Mesenchymal stem cell (in vitro differentiated cells and primary cell): ENCODE data around the gene CCDC200.
"Not testable (repeated sequence)": the region's sequence is repeated elsewhere in the genome, so short reads cannot be mapped to it uniquely, and the experiment has no call there.

Source experiments
- DNase-seq: peaks from one replicate; pipeline ENCODE4 v3.0.0-alpha.2; 2013
- H2AFZ ChIP-seq: one replicate; pipeline ENCODE4 v1.6.1; 2013; ENCODE audit warnings: low read depth, mild to moderate bottlenecking, control low read depth, inconsistent platforms, low read length, moderate library complexity
- H2AK5ac ChIP-seq: 2 replicates; pipeline ENCODE4 v1.6.1; 2013; ENCODE audit warnings: low read length, moderate library complexity, mild to moderate bottlenecking, inconsistent platforms; ENCODE audit not compliant: severe bottlenecking
- H2BK120ac ChIP-seq: one replicate; pipeline ENCODE4 v1.6.1; 2013; ENCODE audit warnings: low read depth, mild to moderate bottlenecking, inconsistent platforms, low read length, moderate library complexity
- H2BK12ac ChIP-seq, 2 experiments: one replicate each; pipeline ENCODE4 v1.6.1; 2013; ENCODE audit warnings: inconsistent platforms in 2 of 2, low read length in 2 of 2, mild to moderate bottlenecking in 2 of 2, moderate library complexity in 2 of 2, control low read depth in 1 of 2
- H2BK15ac ChIP-seq: one replicate; pipeline ENCODE4 v1.6.1; 2013; ENCODE audit warnings: mild to moderate bottlenecking, low read depth, inconsistent platforms; ENCODE audit not compliant: poor library complexity, severe bottlenecking
- H2BK5ac ChIP-seq: 2 replicates; pipeline ENCODE4 v1.6.1; 2013; ENCODE audit warnings: low read depth, mild to moderate bottlenecking, low read length, control low read depth, inconsistent platforms; ENCODE audit not compliant: poor library complexity, severe bottlenecking
- H3K14ac ChIP-seq, 2 experiments: one replicate each; pipeline ENCODE4 v1.6.1; 2013; ENCODE audit warnings: inconsistent platforms in 2 of 2, low read length in 2 of 2, control low read depth in 1 of 2, mild to moderate bottlenecking in 1 of 2, moderate library complexity in 1 of 2
- H3K18ac ChIP-seq, 2 experiments: one replicate each; pipeline ENCODE4 v1.6.1; 2013; ENCODE audit warnings: inconsistent platforms in 2 of 2, low read length in 2 of 2, control low read depth in 1 of 2, low read depth in 1 of 2, mild to moderate bottlenecking in 1 of 2
- H3K23ac ChIP-seq, 2 experiments: one replicate each; pipeline ENCODE4 v1.6.1; 2013; ENCODE audit warnings: inconsistent platforms in 2 of 2, low read length in 2 of 2, mild to moderate bottlenecking in 2 of 2, moderate library complexity in 2 of 2, control low read depth in 1 of 2
- H3K27ac ChIP-seq: 2 replicates; pipeline ENCODE4 v1.5.1; 2013; ENCODE audit warnings: mild to moderate bottlenecking, moderate library complexity, low read length, control low read depth, inconsistent platforms; ENCODE audit not compliant: poor library complexity, severe bottlenecking
- H3K27me3 ChIP-seq, 2 experiments: 2 replicates each; pipeline versions ENCODE4 v1.6.1 to v1.7.0; 2013; ENCODE audit warnings: low read length in 2 of 2, mild to moderate bottlenecking in 2 of 2, moderate library complexity in 2 of 2, control low read depth in 1 of 2, inconsistent platforms in 1 of 2; ENCODE audit not compliant: control insufficient read depth in 1 of 2, insufficient read depth in 1 of 2
- H3K36me3 ChIP-seq, 2 experiments: 2 replicates each; pipeline versions ENCODE4 v1.6.1 to v1.7.0; 2013; ENCODE audit warnings: low read length in 2 of 2, control low read depth in 1 of 2, inconsistent platforms in 1 of 2, low read depth in 1 of 2, mild to moderate bottlenecking in 1 of 2; ENCODE audit not compliant: insufficient read depth in 2 of 2, control insufficient read depth in 1 of 2
- H3K4ac ChIP-seq, 2 experiments: one replicate each; pipeline ENCODE4 v1.6.1; 2013; ENCODE audit warnings: inconsistent platforms in 2 of 2, low read length in 2 of 2, mild to moderate bottlenecking in 2 of 2, moderate library complexity in 2 of 2, control low read depth in 1 of 2, low read depth in 1 of 2
- H3K4me1 ChIP-seq: 2 replicates; pipeline ENCODE4 v1.6.1; 2013; ENCODE audit warnings: low read depth, low read length, control low read depth; ENCODE audit not compliant: control insufficient read depth, insufficient read depth
- H3K4me2 ChIP-seq: 2 replicates; pipeline ENCODE4 v1.6.1; 2013; ENCODE audit warnings: low read length, mild to moderate bottlenecking, inconsistent platforms; ENCODE audit not compliant: poor library complexity, severe bottlenecking
- H3K4me3 ChIP-seq, 2 experiments: 2 replicates each; pipeline versions ENCODE4 v1.5.1 to v1.7.0; 2013; ENCODE audit warnings: low read length in 2 of 2, mild to moderate bottlenecking in 2 of 2, control low read depth in 1 of 2, low read depth in 1 of 2; ENCODE audit not compliant: insufficient read depth in 1 of 2
- H3K79me1 ChIP-seq: replicated peaks from 2 replicates; pipeline ENCODE4 v1.6.1; 2013; ENCODE audit warnings: mild to moderate bottlenecking, control low read depth, low read length, inconsistent platforms; ENCODE audit not compliant: poor library complexity, severe bottlenecking
- H3K9ac ChIP-seq: 2 replicates; pipeline ENCODE4 v1.7.0; 2013; ENCODE audit warnings: mild to moderate bottlenecking, low read length, moderate library complexity
- H3K9me3 ChIP-seq: 2 replicates; pipeline ENCODE4 v1.7.0; 2013; ENCODE audit warnings: mild to moderate bottlenecking, low read length; ENCODE audit not compliant: control insufficient read depth
- H4K8ac ChIP-seq: one replicate; pipeline ENCODE4 v1.6.1; 2013; ENCODE audit warnings: inconsistent platforms, mild to moderate bottlenecking, low read length, moderate library complexity
- H4K91ac ChIP-seq: one replicate; pipeline ENCODE4 v1.6.1; 2013; ENCODE audit warnings: mild to moderate bottlenecking, low read length, inconsistent platforms
- WGBS: methylation state at CpG from one replicate; pipeline ENCODE4 v1.1.7; 2013; ENCODE audit warnings: mixed read lengths; 5-methylcytosine and 5-hydroxymethylcytosine counted together

CCDC200 gene

GRCh38 chr17:43199633-43200032 lies 28.8 kb downstream of the CCDC200 start:
- Histone ChIP-seq H3K4ac (no peak overlapping the region), H2BK15ac (no peak overlapping the region), H3K27ac (no peak overlapping the region), H4K8ac (no peak overlapping the region), H2AFZ (no peak overlapping the region), H3K9ac (no peak overlapping the region), H3K9me3 (no peaks in the 10 kb centered on the region), H3K4me3 (no peak overlapping the region), H4K91ac (no peak overlapping the region), H2BK12ac (no peak overlapping the region), H3K4me1 (no peaks in the 10 kb centered on the region), H3K18ac (no peak overlapping the region), H3K36me3 (peaks cover 64 to 97% of the 10 kb centered on the region in 2 experiments), H3K14ac (no peak overlapping the region), H3K79me1 (peaks cover 5% of the 10 kb centered on the region), H2AK5ac (no peak overlapping the region), H3K23ac (no peak overlapping the region), H3K4me2 (no peak overlapping the region), H3K27me3 (no peaks in the 10 kb centered on the region), H2BK5ac (no peak overlapping the region), H2BK120ac (no peak overlapping the region)
- no CpG with 5 or more reads among the region's 2 CpGs for WGBS
- DNase-seq: no peak

GRCh38 chr17:43193251-43193650 lies 35.2 kb downstream of the CCDC200 start:
- Histone ChIP-seq H3K4ac (no peak overlapping the region), H3K27me3 (no peaks in the 10 kb centered on the region), H2AFZ (no peak overlapping the region), H3K18ac (no peak overlapping the region), H2BK12ac (no peak overlapping the region), H2BK120ac (no peak overlapping the region), H3K9me3 (no peaks in the 10 kb centered on the region), H2BK5ac (no peak overlapping the region), H3K4me3 (no peak overlapping the region), H3K79me1 (peaks cover 11% of the 10 kb centered on the region), H2AK5ac (no peak overlapping the region), H3K4me1 (no peaks in the 10 kb centered on the region), H3K36me3 (peaks cover 62 to 93% of the 10 kb centered on the region in 2 experiments), H4K91ac (no peak overlapping the region), H3K4me2 (no peak overlapping the region), H3K14ac (no peak overlapping the region), H3K9ac (no peak overlapping the region), H3K27ac (no peak overlapping the region), H4K8ac (no peak overlapping the region), H2BK15ac (no peak overlapping the region), H3K23ac (no peak overlapping the region)
- no peak for DNase-seq
- WGBS: 98% methylated on average over 5 of the region's 5 CpGs

GRCh38 chr17:43186656-43187055 lies 41.8 kb downstream of the CCDC200 start:
- H3K14ac ChIP-seq, H3K23ac ChIP-seq, H2BK15ac ChIP-seq, H3K9ac ChIP-seq, H2AK5ac ChIP-seq, H3K9me3 ChIP-seq, H3K4me3 ChIP-seq, H4K8ac ChIP-seq, H3K4me2 ChIP-seq, H2BK120ac ChIP-seq, DNase-seq, H3K4me1 ChIP-seq, H3K27ac ChIP-seq, H2BK12ac ChIP-seq, H4K91ac ChIP-seq, H3K27me3 ChIP-seq, H3K4ac ChIP-seq, H3K18ac ChIP-seq, H2BK5ac ChIP-seq, H2AFZ ChIP-seq: not testable (repeated sequence)
- Histone ChIP-seq H3K79me1 (peaks cover 11% of the 10 kb centered on the region), H3K36me3 (peaks cover 55 to 72% of the 10 kb centered on the region in 2 experiments)
- WGBS: 96% methylated on average over 5 of the region's 5 CpGs

GRCh38 chr17:43183921-43184320 lies 44.5 kb downstream of the CCDC200 start:
- no peak overlapping the region for H2AK5ac ChIP-seq
- no peaks in the 10 kb centered on the region for H3K27me3 ChIP-seq
- H2BK12ac ChIP-seq: no peak overlapping the region
- H4K8ac ChIP-seq: no peak overlapping the region
- no peak overlapping the region for H3K9ac ChIP-seq
- H3K4me1 ChIP-seq: no peaks in the 10 kb centered on the region
- no peak overlapping the region for H4K91ac ChIP-seq
- H3K27ac ChIP-seq: no peak overlapping the region
- H3K79me1 ChIP-seq: peaks cover 6% of the 10 kb centered on the region
- WGBS: 99% methylated on average over 3 of the region's 3 CpGs
- no peak overlapping the region for H2BK120ac ChIP-seq
- no peak overlapping the region for H3K4ac ChIP-seq
- H3K4me3 ChIP-seq: no peak overlapping the region
- H2BK15ac ChIP-seq: no peak overlapping the region
- no peak overlapping the region for H2AFZ ChIP-seq
- H3K36me3 ChIP-seq: peaks cover 43 to 70% of the 10 kb centered on the region in 2 experiments
- no peak overlapping the region for H3K23ac ChIP-seq
- no peak for DNase-seq
- no peak overlapping the region for H3K18ac ChIP-seq
- no peak overlapping the region for H3K4me2 ChIP-seq
- no peaks in the 10 kb centered on the region for H3K9me3 ChIP-seq
- no peak overlapping the region for H2BK5ac ChIP-seq
- H3K14ac ChIP-seq: no peak overlapping the region
